Measurements from ENCODE around the gene TCF4.
A peak's percentile ranks its signal among the peaks of the same experiment; 100 is the strongest.

TCF4 gene

GRCh38 chr18:55415258-55415871 is 172.6 kb downstream of the TCF4 start (continued):
- TF ChIP-seq PRDM10 (tag by site-specific recombination; IDR thresholded peaks at IDR 0.05), result peak; percentile 36; the same call in 1 of the 2 replicates
- TF ChIP-seq ZNF112 (tag by site-specific recombination; IDR thresholded peaks at IDR 0.05), result no peak
- no peak for TF ChIP-seq ZNF211 (tag by site-specific recombination; IDR thresholded peaks at IDR 0.05; ENCODE audit: low read depth)
- no peak for TF ChIP-seq ZNF548 (tag by site-specific recombination; IDR thresholded peaks at IDR 0.05)
- TF ChIP-seq BCL11B (tag by site-specific recombination; IDR thresholded peaks at IDR 0.05; ENCODE audit: low read depth), result no peak
- no peak for TF ChIP-seq ZNF777 (tag by site-specific recombination; IDR thresholded peaks at IDR 0.05; ENCODE audit: borderline replicate concordance)
- no peak for TF ChIP-seq ZFP3 (tag by site-specific recombination; IDR thresholded peaks at IDR 0.05; ENCODE audit: low read depth)

- TF ChIP-seq ZNF610 (tag by site-specific recombination; IDR thresholded peaks at IDR 0.05; ENCODE audit: borderline replicate concordance), result no peak
- TF ChIP-seq ZBTB11 (tag by site-specific recombination; conservative IDR thresholded peaks at IDR 0.05; ENCODE audit: low read depth), result no peak
- TF ChIP-seq ZFP3 (tag by site-specific recombination; IDR thresholded peaks at IDR 0.05; ENCODE audit: low read depth), result no peak
- no peak for TF ChIP-seq ZNF391 (tag by site-specific recombination; IDR thresholded peaks at IDR 0.05; ENCODE audit: borderline replicate concordance, low read depth)
- no peak for TF ChIP-seq ZNF426 (tag by site-specific recombination; IDR thresholded peaks at IDR 0.05)
- no peak for TF ChIP-seq ZNF623 (tag by site-specific recombination; IDR thresholded peaks at IDR 0.05)
- TF ChIP-seq ZNF146 (tag by site-specific recombination; IDR thresholded peaks at IDR 0.05), result no peak
- TF ChIP-seq ZNF148 (tag by site-specific recombination; IDR thresholded peaks at IDR 0.05; ENCODE audit: borderline replicate concordance), result no peak
- TF ChIP-seq ZNF292 (tag by site-specific recombination; IDR thresholded peaks at IDR 0.05; ENCODE audit: borderline replicate concordance, low read depth), result no peak
- TF ChIP-seq YY2 (tag by site-specific recombination; IDR thresholded peaks at IDR 0.05), result no peak
- TF ChIP-seq ZNF324 (tag by site-specific recombination; IDR thresholded peaks at IDR 0.05), result no peak
- no peak for TF ChIP-seq OVOL3 (tag by site-specific recombination; IDR thresholded peaks at IDR 0.05)
- no peak overlapping the region for H3K27ac ChIP-seq (ENCODE audit: extremely low read depth, low read depth, low read length)
- ChIA-PET CTCF (interaction anchor here (0.6 to 4.0 kb wide), 35 partner anchors 8 to 1288 kb away, joined by 3 to 51 read pairs (median 5); no protein-coding TSS in a partner anchor), POLR2A (no interaction called here)
- peaks cover under 1% of the 10 kb centered on the region; the same call in 1 of the 2 replicates for H3K4me1 ChIP-seq (ENCODE audit: control insufficient read depth, insufficient read depth, low read length)
- H3K36me3 ChIP-seq (ENCODE audit: control insufficient read depth in 2 of 2, insufficient read depth in 1 of 2, low read length in 2 of 2), result no peaks in the 10 kb centered on the region
- no peak overlapping the region for H3K4me3 ChIP-seq (ENCODE audit: low read depth, low read length)
- no peaks in the 10 kb centered on the region for H3K9me3 ChIP-seq (ENCODE audit: control insufficient read depth, insufficient read depth, low read depth, low read length)
Measured at GRCh38 chr18:55414475-55414874, 173.5 kb downstream of the TCF4 start.
